A549 (cell line): ENCODE measurements around the gene BPNT1. TPM values are rescaled to one million over a fixed set of nuclear protein-coding genes. Genes with fewer than 3 reads are reported as not detected.
"Not testable (repeated sequence)": the region's sequence is repeated elsewhere in the genome, so short reads cannot be mapped to it uniquely, and the experiment has no call there.

Experiments used
- ATAC-seq, 2 experiments: fragments of 200-7000 bp in 1 of 2; fragments of >200 bp in 1 of 2; cut with Nextera tagmentation in 1 of 2; cut with Tn5 transposase in 1 of 2; 3 replicates each; pipeline versions ENCODE4 v1.8.0 to v1.9.1; 2018 to 2020; ENCODE audit warnings: mild to moderate bottlenecking in 1 of 2, moderate library complexity in 1 of 2
- CTCF ChIA-PET: fragments of 300-600 bp; sonication (Branson Sonifier 250); formaldehyde crosslinking; extraction: SDS; loops from one replicate; lab custom pipeline; 2021; ENCODE audit warnings: antibody characterized with exemption, inconsistent platforms; lab: Yijun Ruan, JAX
- POLR2A ChIA-PET: fragments of 350-600 bp; formaldehyde crosslinking; extraction: SDS; loops from one replicate; lab custom pipeline; 2021; ENCODE audit warnings: antibody characterized with exemption, inconsistent platforms; lab: Yijun Ruan, JAX
- DNase-seq, 2 experiments: peaks; one replicate each; pipeline versions ENCODE4 v3.0.0 to v3.0.0-alpha.2; 2011 to 2016; ENCODE audit warnings: low read depth in 1 of 2, low spot score in 1 of 2
- FAIRE-seq: peaks from 2 replicates; lab custom pipeline; 2011; peaks lifted over from hg19 to GRCh38; lab: Jason Lieb, UNC
- H3K27ac ChIP-seq, 2 experiments: fragments of >200 bp; sonication (Bioruptor Twin); formaldehyde crosslinking; 3 replicates each; pipeline ENCODE4 v1.5.1; 2016 to 2017
- H3K4me1 ChIP-seq: fragments of >200 bp; sonication (Bioruptor Twin); formaldehyde crosslinking; 3 replicates; pipeline ENCODE4 v1.6.1; 2016
- H3K4me2 ChIP-seq: fragments of >200 bp; sonication (Bioruptor Twin); formaldehyde crosslinking; 3 replicates; pipeline ENCODE4 v1.6.1; 2016
- H3K4me3 ChIP-seq: fragments of >200 bp; sonication (Bioruptor Twin); formaldehyde crosslinking; 3 replicates; pipeline ENCODE4 v1.5.1; 2016
- H3K9me3 ChIP-seq: fragments of >200 bp; sonication (Bioruptor Twin); formaldehyde crosslinking; 3 replicates; pipeline ENCODE4 v1.6.1; 2016
- CBX2 ChIP-seq: fragments of 200-600 bp; sonication (generic); IDR thresholded peaks from 2 replicates; pipeline ENCODE4 v1.6.1; 2016; ENCODE audit warnings: low read depth, mild to moderate bottlenecking, borderline replicate concordance
- CEBPB ChIP-seq, 2 experiments: fragments of >200 bp in 1 of 2; sonication (Bioruptor Twin) in 1 of 2; formaldehyde crosslinking in 1 of 2; IDR thresholded peaks; 2 replicates each; pipeline ENCODE4 v1.6.1; 2012 to 2016
- EHMT2 ChIP-seq: fragments of 200-600 bp; sonication (generic); IDR thresholded peaks from 2 replicates; pipeline ENCODE4 v1.6.1; 2016; ENCODE audit warnings: antibody characterized with exemption, low read depth, mild to moderate bottlenecking, moderate library complexity
- ESRRA ChIP-seq: fragments of 150-350 bp; IDR thresholded peaks from 2 replicates; pipeline ENCODE4 v1.6.1; 2014; ENCODE audit warnings: mild to moderate bottlenecking, low read length, borderline replicate concordance
- FOSB ChIP-seq: fragments of 250-450 bp; sonication (Bioruptor Pico); IDR thresholded peaks from 2 replicates; pipeline ENCODE4 v1.5.0; 2020; ENCODE audit warnings: mild to moderate bottlenecking, moderate library complexity
- FOSL2 ChIP-seq, 2 experiments: fragments of 450-650 bp in 1 of 2; fragments of >200 bp in 1 of 2; sonication (Bioruptor Twin) in 1 of 2; formaldehyde crosslinking; IDR thresholded peaks; 2 replicates each; pipeline versions ENCODE4 v1.5.0 to v1.6.1; 2016 to 2020; ENCODE audit warnings: mild to moderate bottlenecking in 1 of 2, moderate library complexity in 1 of 2
- HDAC2 ChIP-seq: fragments of 200-600 bp; sonication (generic); IDR thresholded peaks from 2 replicates; pipeline ENCODE4 v1.6.1; 2016
- HOXA7 ChIP-seq: fragments of 250-450 bp; sonication (Bioruptor Pico); IDR thresholded peaks from 2 replicates; pipeline ENCODE4 v1.5.0; 2020; ENCODE audit warnings: mild to moderate bottlenecking, moderate library complexity
- JUNB ChIP-seq: fragments of >200 bp; sonication (Bioruptor Twin); formaldehyde crosslinking; IDR thresholded peaks from 2 replicates; pipeline ENCODE4 v1.6.1; 2016
- MAFK ChIP-seq: fragments of 450-650 bp; IDR thresholded peaks from 2 replicates; pipeline ENCODE4 v1.6.1; 2014; ENCODE audit not compliant: partially characterized antibody
- NPAS2 ChIP-seq: fragments of 250-450 bp; sonication (Bioruptor Pico); IDR thresholded peaks from 2 replicates; pipeline ENCODE4 v1.8.0; 2022; ENCODE audit warnings: mild to moderate bottlenecking, moderate library complexity, borderline replicate concordance
- PHF8 ChIP-seq: fragments of 200-600 bp; sonication (generic); IDR thresholded peaks from 2 replicates; pipeline ENCODE4 v1.6.1; 2016; ENCODE audit warnings: low read depth, mild to moderate bottlenecking, antibody characterized with exemption, moderate library complexity, borderline replicate concordance
- POLR2A ChIP-seq: IDR thresholded peaks from 2 replicates; pipeline ENCODE4 v1.6.1; 2012; ENCODE audit warnings: mild to moderate bottlenecking, low read length
- RAD21 ChIP-seq, 2 experiments: fragments of >200 bp in 1 of 2; sonication (Bioruptor Twin) in 1 of 2; formaldehyde crosslinking in 1 of 2; IDR thresholded peaks in 1 of 2; conservative IDR thresholded peaks in 1 of 2; 2 replicates in 1 of 2; 3 replicates in 1 of 2; pipeline ENCODE4 v1.6.1; 2012 to 2018; ENCODE audit warnings: inconsistent platforms in 1 of 2
- SREBF2 ChIP-seq: fragments of 450-650 bp; IDR thresholded peaks from 2 replicates; pipeline ENCODE4 v1.6.1; 2014; ENCODE audit warnings: mild to moderate bottlenecking, moderate library complexity
- TFCP2L1 ChIP-seq: fragments of 250-450 bp; sonication (Bioruptor Pico); IDR thresholded peaks from 2 replicates; pipeline ENCODE4 v1.5.0; 2021; ENCODE audit warnings: mild to moderate bottlenecking
- ZFP36 ChIP-seq: fragments of 450-650 bp; IDR thresholded peaks from 2 replicates; pipeline ENCODE4 v1.6.1; 2014; ENCODE audit warnings: borderline replicate concordance; ENCODE audit not compliant: partially characterized antibody
- ZNF302 ChIP-seq: fragments of 250-450 bp; sonication (Bioruptor Pico); IDR thresholded peaks from 2 replicates; pipeline ENCODE4 v1.9.0; 2021; ENCODE audit warnings: inconsistent platforms, mild to moderate bottlenecking, moderate library complexity
- ZSCAN20 ChIP-seq: fragments of 250-450 bp; sonication (Bioruptor Pico); IDR thresholded peaks from 2 replicates; pipeline ENCODE4 v1.8.0; 2022; ENCODE audit warnings: mild to moderate bottlenecking, moderate library complexity
- WGBS: methylation state at CpG from one replicate; pipeline ENCODE4 v1.1.6; 2017; ENCODE audit errors: missing lambda C conversion rate; 5-methylcytosine and 5-hydroxymethylcytosine counted together
- polyA plus RNA-seq, 4 experiments: library from polyadenylated mRNA; depleted of rRNA in 3 of 4; stranded (reverse); fragments of >200 nt; fragmentation: RNase III in 1 of 4; extraction: RNeasy Plus Mini Kit Qiagen cat#74134 plus additional on column Dnase treatment in 1 of 4; gene quantifications; 2 replicates in 3 of 4; 3 replicates in 1 of 4; pipeline ENCODE4 v1.2.3, GENCODE V29; 2011 to 2017
- TF ChIP-seq, protein P1 (sequence below): IDR thresholded peaks from 2 replicates; pipeline ENCODE4 v1.6.1; 2012
- TF ChIP-seq, protein P2 (sequence below): IDR thresholded peaks from 2 replicates; pipeline ENCODE4 v1.6.1; 2012; ENCODE audit warnings: low read depth, borderline replicate concordance
- TF ChIP-seq, protein P3 (sequence below): fragments of >200 bp; sonication (Bioruptor Twin); formaldehyde crosslinking; IDR thresholded peaks from 3 replicates; pipeline ENCODE4 v1.6.1; 2016
- TF ChIP-seq, protein P4 (sequence below): fragments of 250-450 bp; sonication (Bioruptor Pico); IDR thresholded peaks from 2 replicates; pipeline ENCODE4 v1.5.0; 2020; ENCODE audit warnings: low read depth, mild to moderate bottlenecking, moderate library complexity

Gene BPNT1
- polyA plus RNA-seq, 2 of the 4 experiments (the other 2 are of a cell fraction): 27.0 to 43.5 TPM

DNA sequence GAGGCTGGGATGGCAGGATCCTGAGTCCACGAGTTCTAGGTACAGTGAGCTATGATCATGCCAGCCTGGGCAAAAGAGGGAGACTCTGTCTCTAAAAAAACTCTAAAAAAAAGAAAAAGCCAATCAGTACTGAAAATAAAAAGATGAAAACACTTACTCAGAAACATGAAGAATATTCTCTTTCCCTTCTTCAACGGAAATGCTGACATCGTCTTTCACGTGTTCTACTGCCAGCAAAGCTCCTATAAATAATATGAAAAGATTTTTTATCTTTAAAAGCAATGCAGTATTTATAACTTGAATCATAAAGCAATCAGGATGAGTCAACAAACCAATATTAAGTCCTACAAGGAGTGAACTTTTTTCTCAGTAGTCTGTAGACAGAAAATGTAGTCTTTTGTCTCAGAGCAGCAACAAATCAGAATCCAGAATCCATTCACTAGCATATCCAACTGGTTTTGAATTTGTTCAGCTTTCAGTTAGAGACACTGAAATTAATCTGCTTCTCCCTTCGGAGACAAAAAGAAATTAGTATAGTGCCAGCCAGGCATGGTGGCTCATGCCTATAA lies 49.5 kb downstream of the BPNT1 start:
- no peak for ATAC-seq

DNA sequence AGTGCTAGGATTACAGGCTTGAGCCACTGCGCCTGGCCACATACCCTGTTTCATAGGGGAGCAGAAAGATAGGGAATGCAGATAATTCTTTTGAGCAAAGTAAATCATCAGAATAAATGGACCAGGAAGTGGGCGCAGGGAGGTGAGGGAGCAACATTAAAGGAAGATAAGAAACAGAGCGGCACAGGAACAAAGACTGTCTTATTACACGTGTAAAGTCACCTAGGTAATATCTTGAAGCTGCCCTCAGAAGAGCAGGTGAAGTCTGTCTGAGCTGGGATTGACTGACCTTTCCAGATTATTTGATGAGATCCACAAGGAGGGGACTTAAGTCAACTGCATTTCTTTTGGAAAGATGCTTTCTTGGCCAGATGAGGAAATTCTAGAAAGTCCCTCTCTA lies 50.9 kb downstream of the BPNT1 start:
- no peak overlapping the region for H3K4me2 ChIP-seq
- CTCF ChIA-PET: interaction anchor here (0.6 kb wide), 1 partner anchor 204 kb away, joined by 5 read pairs; no protein-coding TSS in a partner anchor
- FAIRE-seq: no peak

More for the DNA sequence above, 49.5 kb downstream of the BPNT1 start:
- Histone ChIP-seq H3K4me1 (peaks cover 12% of the 10 kb centered on the region; the same call in 2 of the 3 replicates), H3K9me3 (no peaks in the 10 kb centered on the region), H3K4me3 (no peak overlapping the region), H3K4me2 (no peak overlapping the region)
- FAIRE-seq: no peak
- 89% methylated on average over 5 of the region's 5 CpGs for WGBS
- TF ChIP-seq MAFK: peak; percentile 40
- no peak for TF ChIP-seq CBX2
- TF ChIP-seq, protein P1, sequence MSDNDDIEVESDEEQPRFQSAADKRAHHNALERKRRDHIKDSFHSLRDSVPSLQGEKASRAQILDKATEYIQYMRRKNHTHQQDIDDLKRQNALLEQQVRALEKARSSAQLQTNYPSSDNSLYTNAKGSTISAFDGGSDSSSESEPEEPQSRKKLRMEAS: no peak
- TF ChIP-seq NPAS2: no peak
- TF ChIP-seq, all 56 proteins: peak for 1
- H3K27ac ChIP-seq: no peak overlapping the region
- POLR2A ChIA-PET: interaction anchor here (0.6 kb wide), 1 partner anchor 10 kb away, joined by 3 read pairs; no protein-coding TSS in a partner anchor
- CTCF ChIA-PET: interaction anchor here (1.2 kb wide), 1 partner anchor 42 kb away, joined by 3 read pairs; no protein-coding TSS in a partner anchor
- DNase-seq: no peak

DNA sequence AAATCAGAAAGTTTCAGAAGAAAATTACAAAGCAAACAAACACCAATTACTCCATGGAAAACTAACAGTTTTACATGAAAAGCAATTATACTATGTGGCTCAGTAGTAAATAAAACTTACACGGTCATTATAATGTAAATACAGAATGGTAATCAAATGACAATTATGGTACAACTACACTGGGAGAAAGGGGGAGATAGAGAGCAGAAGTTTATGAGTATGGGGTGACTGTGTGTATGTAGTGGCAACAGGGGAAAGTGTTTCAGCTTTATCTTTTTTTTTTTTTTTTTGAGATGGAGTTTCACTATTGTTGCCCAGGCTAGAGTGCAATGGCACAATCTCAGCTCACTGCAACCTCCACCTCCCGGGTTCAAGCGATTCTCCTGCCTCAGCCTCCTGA lies 51.8 kb downstream of the BPNT1 start:
- CTCF ChIA-PET, H3K27ac ChIP-seq, H3K9me3 ChIP-seq, POLR2A ChIA-PET, H3K4me3 ChIP-seq, H3K4me2 ChIP-seq, H3K4me1 ChIP-seq, DNase-seq, FAIRE-seq: not testable (repeated sequence)
- ATAC-seq: peak in 1 of 2 experiments; percentile 59; a peak in 1 of 6 replicates
- 90% methylated on average over 3 of the region's 3 CpGs for WGBS

More for the DNA sequence above, 50.9 kb downstream of the BPNT1 start:
- whole genome bisulfite sequencing: 92% methylated on average over 4 of the region's 4 CpGs
- no peaks in the 10 kb centered on the region; the same call in 1 of the 3 replicates for H3K4me1 ChIP-seq
- DNase-seq (no peak), ATAC-seq (no peak)
- no peaks in the 10 kb centered on the region for H3K9me3 ChIP-seq
- POLR2A ChIA-PET: no interaction called here
- no peak overlapping the region for H3K4me3 ChIP-seq
- no peak overlapping the region for H3K27ac ChIP-seq
- TF ChIP-seq HOXA7 (CRISPR knock-in tag): no peak
- TF ChIP-seq PHF8: no peak
- no peak for TF ChIP-seq EHMT2
- TF ChIP-seq TFCP2L1: no peak
- no peak for TF ChIP-seq ESRRA
- no peak for TF ChIP-seq RAD21 (conservative IDR thresholded peaks at IDR 0.05 in 1 of 2, IDR thresholded peaks at IDR 0.05 in 1 of 2)
- no peak for TF ChIP-seq ZFP36
- no peak for TF ChIP-seq HDAC2
- TF ChIP-seq, protein P2, sequence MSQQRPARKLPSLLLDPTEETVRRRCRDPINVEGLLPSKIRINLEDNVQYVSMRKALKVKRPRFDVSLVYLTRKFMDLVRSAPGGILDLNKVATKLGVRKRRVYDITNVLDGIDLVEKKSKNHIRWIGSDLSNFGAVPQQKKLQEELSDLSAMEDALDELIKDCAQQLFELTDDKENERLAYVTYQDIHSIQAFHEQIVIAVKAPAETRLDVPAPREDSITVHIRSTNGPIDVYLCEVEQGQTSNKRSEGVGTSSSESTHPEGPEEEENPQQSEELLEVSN: no peak
- TF ChIP-seq FOSB (CRISPR knock-in tag): no peak
- TF ChIP-seq, protein P3, sequence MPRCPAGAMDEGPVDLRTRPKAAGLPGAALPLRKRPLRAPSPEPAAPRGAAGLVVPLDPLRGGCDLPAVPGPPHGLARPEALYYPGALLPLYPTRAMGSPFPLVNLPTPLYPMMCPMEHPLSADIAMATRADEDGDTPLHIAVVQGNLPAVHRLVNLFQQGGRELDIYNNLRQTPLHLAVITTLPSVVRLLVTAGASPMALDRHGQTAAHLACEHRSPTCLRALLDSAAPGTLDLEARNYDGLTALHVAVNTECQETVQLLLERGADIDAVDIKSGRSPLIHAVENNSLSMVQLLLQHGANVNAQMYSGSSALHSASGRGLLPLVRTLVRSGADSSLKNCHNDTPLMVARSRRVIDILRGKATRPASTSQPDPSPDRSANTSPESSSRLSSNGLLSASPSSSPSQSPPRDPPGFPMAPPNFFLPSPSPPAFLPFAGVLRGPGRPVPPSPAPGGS: no peak
- TF ChIP-seq, protein P4, sequence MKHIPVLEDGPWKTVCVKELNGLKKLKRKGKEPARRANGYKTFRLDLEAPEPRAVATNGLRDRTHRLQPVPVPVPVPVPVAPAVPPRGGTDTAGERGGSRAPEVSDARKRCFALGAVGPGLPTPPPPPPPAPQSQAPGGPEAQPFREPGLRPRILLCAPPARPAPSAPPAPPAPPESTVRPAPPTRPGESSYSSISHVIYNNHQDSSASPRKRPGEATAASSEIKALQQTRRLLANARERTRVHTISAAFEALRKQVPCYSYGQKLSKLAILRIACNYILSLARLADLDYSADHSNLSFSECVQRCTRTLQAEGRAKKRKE (CRISPR knock-in tag): no peak
- no peak for TF ChIP-seq JUNB
- no peak for TF ChIP-seq POLR2A
- TF ChIP-seq SREBF2: no peak
- no peak for TF ChIP-seq FOSL2 (IDR thresholded peaks at IDR 0.05)
- no peak for TF ChIP-seq FOSL2 (CRISPR knock-in tag; IDR thresholded peaks at IDR 0.05)
- TF ChIP-seq ZSCAN20: no peak
- TF ChIP-seq CEBPB (IDR thresholded peaks at IDR 0.05): no peak
- TF ChIP-seq ZNF302: no peak
